Gastrocnemius medialis (tissue), 4 donors: ENCODE results near the gene RBM47.

Source experiments
- CTCF ChIP-seq, 5 experiments: fragments of 450-650 bp in 3 of 5; fragments of 200-600 bp in 2 of 5; sonication (generic) in 2 of 5; IDR thresholded peaks in 4 of 5; conservative IDR thresholded peaks in 1 of 5; 1 replicate in 4 of 5; 2 replicates in 1 of 5; pipeline ENCODE4 v1.5.1; 2016 to 2019; ENCODE audit warnings: antibody characterized with exemption in 5 of 5, mild to moderate bottlenecking in 3 of 5, moderate library complexity in 3 of 5
- POLR2A ChIP-seq, 2 donors: fragments of 450-650 bp; IDR thresholded peaks; one replicate each; pipeline ENCODE4 v1.6.1; 2017; ENCODE audit warnings: antibody characterized with exemption in 2 of 2, mild to moderate bottlenecking in 2 of 2, moderate library complexity in 2 of 2

GRCh38 chr4:40581254-40582140 lies 48.2 kb downstream of the RBM47 start:
- TF ChIP-seq CTCF (IDR thresholded peaks at IDR 0.05 in 4 of 5, conservative IDR thresholded peaks at IDR 0.05 in 1 of 5) = no peak
- TF ChIP-seq POLR2A (IDR thresholded peaks at IDR 0.05) = no peak
